Measurements from ENCODE around the gene ARAP2. TPM values are rescaled to one million over a fixed set of nuclear protein-coding genes. Genes with fewer than 3 reads are reported as not detected.

ARAP2 gene
- 92.2 TPM for total RNA-seq
- 10 to 100 TPM; 10.2 to 21.2 (median 13.9) TPM for polyA plus RNA-seq

GRCh38 chr4:36244257-36245082 lies at the start of gene ARAP2:
ARAP2 (minus strand) TSS chr4:36244514; CDS start chr4:36229486, 15,028 bp downstream.
- peaks cover 32% of the 10 kb centered on the region for H3K4me1 ChIP-seq (ENCODE audit: control insufficient read depth, insufficient read depth, low read length, poor library complexity, severe bottlenecking)
- Mint-ChIP-seq H3K9me3 (no peaks in the 10 kb centered on the region), H3K36me3 (peaks cover 2% of the 10 kb centered on the region), H3K27ac (peak within 1 kb of the TSS; percentile 92 to 97 (median 94)), H3K4me3 (peak within 1 kb of the TSS; percentile 92 to 100 (median 96)), H3K4me1 (peaks cover 21 to 44% (median 26%) of the 10 kb centered on the region in 4 donors), H3K27me3 (peaks cover 4% of the 10 kb centered on the region)
- H3K4me3 ChIP-seq (ENCODE audit: low read depth, low read length): peak within 1 kb of the TSS; percentile 99
- H3K27me3 ChIP-seq (ENCODE audit: control insufficient read depth, insufficient read depth, low read length): no peaks in the 10 kb centered on the region
- H3K9me3 ChIP-seq (ENCODE audit: control insufficient read depth in 2 of 2, low read length in 2 of 2): no peaks in the 10 kb centered on the region
- peak within 1 kb of the TSS; percentile 87 for H3K27ac ChIP-seq (ENCODE audit: insufficient read depth, low read length, poor library complexity, severe bottlenecking)
- DNase-seq: peak; percentile 65 to 81 (median 74)
- H3K36me3 ChIP-seq (ENCODE audit: control insufficient read depth, insufficient read depth, low read length): no peaks in the 10 kb centered on the region
- peak; percentile 74 to 78 for ATAC-seq (ENCODE audit: low read depth in 2 of 2)

- Mint-ChIP-seq H3K27me3 (no peaks in the 10 kb centered on the region), H3K4me3 (no peak overlapping the region), H3K9me3 (peaks cover 0 to under 1% (median 0%) of the 10 kb centered on the region in 7 donors), H3K27ac (peak overlapping the region in 1 of 3 donors; percentile 27), H3K4me1 (peaks cover 0 to 15% (median under 1%) of the 10 kb centered on the region in 4 donors), H3K36me3 (no peaks in the 10 kb centered on the region)
- Histone ChIP-seq H3K9me3 (ENCODE audit: control insufficient read depth in 2 of 2, low read length in 2 of 2) (no peaks in the 10 kb centered on the region), H3K36me3 (ENCODE audit: control insufficient read depth, insufficient read depth, low read length) (no peaks in the 10 kb centered on the region), H3K4me1 (ENCODE audit: control insufficient read depth, insufficient read depth, low read length, poor library complexity, severe bottlenecking) (no peaks in the 10 kb centered on the region), H3K27ac (ENCODE audit: insufficient read depth, low read length, poor library complexity, severe bottlenecking) (no peak overlapping the region), H3K27me3 (ENCODE audit: control insufficient read depth, insufficient read depth, low read length) (no peaks in the 10 kb centered on the region), H3K4me3 (ENCODE audit: low read depth, low read length) (no peak overlapping the region)
- DNase-seq: no peak
- no peak for ATAC-seq (ENCODE audit: low read depth in 2 of 2)
These were observed 48.4 kb upstream of the ARAP2 start for GRCh38 chr4:36292556-36293188.

GRCh38 chr4:36290641-36291040 lies 46.3 kb upstream of the ARAP2 start:
- Histone ChIP-seq H3K27ac (ENCODE audit: insufficient read depth, low read length, poor library complexity, severe bottlenecking) (no peak overlapping the region), H3K9me3 (ENCODE audit: control insufficient read depth in 2 of 2, low read length in 2 of 2) (no peaks in the 10 kb centered on the region), H3K36me3 (ENCODE audit: control insufficient read depth, insufficient read depth, low read length) (no peaks in the 10 kb centered on the region), H3K27me3 (ENCODE audit: control insufficient read depth, insufficient read depth, low read length) (no peaks in the 10 kb centered on the region), H3K4me3 (ENCODE audit: low read depth, low read length) (no peak overlapping the region), H3K4me1 (ENCODE audit: control insufficient read depth, insufficient read depth, low read length, poor library complexity, severe bottlenecking) (peaks cover 9% of the 10 kb centered on the region)
- peaks cover 8 to 20% (median 10%) of the 10 kb centered on the region in 4 donors for H3K4me1 Mint-ChIP-seq
- ATAC-seq (ENCODE audit: low read depth in 2 of 2): no peak
- H3K27ac Mint-ChIP-seq: no peak overlapping the region
- no peak overlapping the region for H3K4me3 Mint-ChIP-seq
- H3K9me3 Mint-ChIP-seq: peaks cover 0 to 10% (median 3%) of the 10 kb centered on the region in 7 donors
- no peaks in the 10 kb centered on the region for H3K27me3 Mint-ChIP-seq
- no peak for DNase-seq
- no peaks in the 10 kb centered on the region for H3K36me3 Mint-ChIP-seq

- H3K27ac ChIP-seq (ENCODE audit: insufficient read depth, low read length, poor library complexity, severe bottlenecking): no peak overlapping the region
- DNase-seq: no peak
- Mint-ChIP-seq H3K36me3 (no peaks in the 10 kb centered on the region), H3K4me1 (peaks cover 10 to 23% (median 17%) of the 10 kb centered on the region in 4 donors), H3K27me3 (no peaks in the 10 kb centered on the region), H3K4me3 (no peak overlapping the region), H3K9me3 (peaks cover 0 to 10% (median 3%) of the 10 kb centered on the region in 7 donors), H3K27ac (no peak overlapping the region)
- ATAC-seq (ENCODE audit: low read depth in 2 of 2): no peak
- peaks cover 12% of the 10 kb centered on the region for H3K4me1 ChIP-seq (ENCODE audit: control insufficient read depth, insufficient read depth, low read length, poor library complexity, severe bottlenecking)
- no peaks in the 10 kb centered on the region for H3K27me3 ChIP-seq (ENCODE audit: control insufficient read depth, insufficient read depth, low read length)
- no peaks in the 10 kb centered on the region for H3K9me3 ChIP-seq (ENCODE audit: control insufficient read depth in 2 of 2, low read length in 2 of 2)
- H3K36me3 ChIP-seq (ENCODE audit: control insufficient read depth, insufficient read depth, low read length): no peaks in the 10 kb centered on the region
- no peak overlapping the region for H3K4me3 ChIP-seq (ENCODE audit: low read depth, low read length)
These were observed 44.6 kb upstream of the ARAP2 start for GRCh38 chr4:36288731-36289426.

GRCh38 chr4:36286481-36286871 lies 42.2 kb upstream of the ARAP2 start:
- peak overlapping the region; percentile 80 for H3K27ac ChIP-seq (ENCODE audit: insufficient read depth, low read length, poor library complexity, severe bottlenecking)
- Mint-ChIP-seq H3K27me3 (no peaks in the 10 kb centered on the region), H3K4me1 (peaks cover 14 to 20% (median 17%) of the 10 kb centered on the region in 4 donors), H3K27ac (peak overlapping the region; percentile 82 to 99 (median 86)), H3K36me3 (no peaks in the 10 kb centered on the region), H3K9me3 (peaks cover 0 to 10% (median 3%) of the 10 kb centered on the region in 7 donors), H3K4me3 (peak overlapping the region in 2 of 4 donors; percentile 40 to 52)
- H3K9me3 ChIP-seq (ENCODE audit: control insufficient read depth in 2 of 2, low read length in 2 of 2): no peaks in the 10 kb centered on the region
- no peak for DNase-seq
- peaks cover 12% of the 10 kb centered on the region for H3K4me1 ChIP-seq (ENCODE audit: control insufficient read depth, insufficient read depth, low read length, poor library complexity, severe bottlenecking)
- ATAC-seq (ENCODE audit: low read depth in 2 of 2): no peak
- H3K36me3 ChIP-seq (ENCODE audit: control insufficient read depth, insufficient read depth, low read length): no peaks in the 10 kb centered on the region
- H3K4me3 ChIP-seq (ENCODE audit: low read depth, low read length): peak overlapping the region; percentile 57
- H3K27me3 ChIP-seq (ENCODE audit: control insufficient read depth, insufficient read depth, low read length): no peaks in the 10 kb centered on the region

- H3K27me3 Mint-ChIP-seq: no peaks in the 10 kb centered on the region
- peaks cover 0 to 10% (median 3%) of the 10 kb centered on the region in 7 donors for H3K9me3 Mint-ChIP-seq
- H3K27ac Mint-ChIP-seq: peak overlapping the region; percentile 82 to 99 (median 86)
- DNase-seq (peak; percentile 23 to 95 (median 72)), ATAC-seq (ENCODE audit: low read depth in 2 of 2) (peak; percentile 98)
- peak overlapping the region; percentile 57 for H3K4me3 ChIP-seq (ENCODE audit: low read depth, low read length)
- peak overlapping the region; percentile 80 for H3K27ac ChIP-seq (ENCODE audit: insufficient read depth, low read length, poor library complexity, severe bottlenecking)
- H3K4me3 Mint-ChIP-seq: peak overlapping the region; percentile 40 to 60 (median 56)
- H3K36me3 ChIP-seq (ENCODE audit: control insufficient read depth, insufficient read depth, low read length): no peaks in the 10 kb centered on the region
- no peaks in the 10 kb centered on the region for H3K27me3 ChIP-seq (ENCODE audit: control insufficient read depth, insufficient read depth, low read length)
- H3K9me3 ChIP-seq (ENCODE audit: control insufficient read depth in 2 of 2, low read length in 2 of 2): no peaks in the 10 kb centered on the region
- H3K36me3 Mint-ChIP-seq: no peaks in the 10 kb centered on the region
- peaks cover 12% of the 10 kb centered on the region for H3K4me1 ChIP-seq (ENCODE audit: control insufficient read depth, insufficient read depth, low read length, poor library complexity, severe bottlenecking)
- H3K4me1 Mint-ChIP-seq: peaks cover 14 to 24% (median 18%) of the 10 kb centered on the region in 4 donors
These were observed 41.6 kb upstream of the ARAP2 start for GRCh38 chr4:36285784-36286480.

GRCh38 chr4:36283912-36284465 lies 39.7 kb upstream of the ARAP2 start:
- H3K36me3 Mint-ChIP-seq: no peaks in the 10 kb centered on the region

More at GRCh38 chr4:36283912-36284465, 39.7 kb upstream of the ARAP2 start:
- H3K4me1 ChIP-seq (ENCODE audit: control insufficient read depth, insufficient read depth, low read length, poor library complexity, severe bottlenecking): peaks cover 12% of the 10 kb centered on the region
- Mint-ChIP-seq H3K27ac (peak overlapping the region in 1 of 3 donors; percentile 27), H3K27me3 (no peaks in the 10 kb centered on the region), H3K4me3 (no peak overlapping the region), H3K4me1 (peaks cover 17 to 33% (median 19%) of the 10 kb centered on the region in 4 donors), H3K9me3 (peaks cover 0 to 10% (median 3%) of the 10 kb centered on the region in 7 donors)
- no peaks in the 10 kb centered on the region for H3K9me3 ChIP-seq (ENCODE audit: control insufficient read depth in 2 of 2, low read length in 2 of 2)
- no peaks in the 10 kb centered on the region for H3K36me3 ChIP-seq (ENCODE audit: control insufficient read depth, insufficient read depth, low read length)
- ATAC-seq (ENCODE audit: low read depth in 2 of 2) (no peak), DNase-seq (no peak)
- H3K27ac ChIP-seq (ENCODE audit: insufficient read depth, low read length, poor library complexity, severe bottlenecking): no peak overlapping the region
- H3K4me3 ChIP-seq (ENCODE audit: low read depth, low read length): no peak overlapping the region
- no peaks in the 10 kb centered on the region for H3K27me3 ChIP-seq (ENCODE audit: control insufficient read depth, insufficient read depth, low read length)
